Kidney (tissue), 14 donors: ENCODE data around the gene PTPN7. TPM values are rescaled to one million over a fixed set of nuclear protein-coding genes. Genes with fewer than 3 reads are reported as not detected.
"Not testable (repeated sequence)": the region's sequence is repeated elsewhere in the genome, so short reads cannot be mapped to it uniquely, and the experiment has no call there.

Experiments used
- DNase-seq, 5 donors: peaks; one replicate each; pipeline ENCODE4 v3.0.0-alpha.2; 2013 to 2020
- FAIRE-seq: peaks from 2 replicates; lab custom pipeline; 2012; peaks lifted over from hg19 to GRCh38; lab: Jason Lieb, UNC
- H3K27ac ChIP-seq, 2 donors: one replicate each; pipeline ENCODE4 v1.7.0; 2013; ENCODE audit warnings: low read depth in 2 of 2, low read length in 2 of 2, inconsistent platforms in 1 of 2
- H3K27me3 ChIP-seq: one replicate; pipeline ENCODE4 v1.7.1; 2013; ENCODE audit warnings: low read length, inconsistent platforms; ENCODE audit not compliant: control insufficient read depth, insufficient read depth
- H3K36me3 ChIP-seq, 3 donors: one replicate each; pipeline versions ENCODE4 v1.7.0 to v1.7.1; 2013; ENCODE audit warnings: low read length in 3 of 3, control low read depth in 1 of 3, inconsistent platforms in 1 of 3; ENCODE audit not compliant: insufficient read depth in 3 of 3, control insufficient read depth in 2 of 3
- H3K4me1 ChIP-seq, 3 donors: one replicate each; pipeline versions ENCODE4 v1.7.0 to v1.7.1; 2013; ENCODE audit warnings: low read length in 3 of 3, inconsistent platforms in 1 of 3, low read depth in 1 of 3; ENCODE audit not compliant: control insufficient read depth in 2 of 3, insufficient read depth in 2 of 3
- H3K4me3 ChIP-seq, 3 donors: one replicate each; pipeline versions ENCODE4 v1.7.0 to v1.8.1; 2013; ENCODE audit warnings: low read length in 3 of 3, control low read depth in 1 of 3, inconsistent platforms in 1 of 3
- H3K9ac ChIP-seq, 3 donors: one replicate each; pipeline versions ENCODE4 v1.7.0 to v1.7.1; 2013; ENCODE audit warnings: low read length in 3 of 3, control low read depth in 1 of 3, inconsistent platforms in 1 of 3
- H3K9me3 ChIP-seq, 3 donors: one replicate each; pipeline versions ENCODE4 v1.7.0 to v1.7.1; 2013; ENCODE audit warnings: low read length in 3 of 3, control low read depth in 1 of 3, inconsistent platforms in 1 of 3; ENCODE audit not compliant: control insufficient read depth in 2 of 3, insufficient read depth in 1 of 3
- intact Hi-C: fragments of 100-400 bp; cut with DNase I; formaldehyde crosslinking; loops from one replicate; pipeline ENCODE4 v1.11.1; 2022
- polyA plus RNA-seq: library from polyadenylated mRNA; stranded (reverse); fragments of 350-450 nt; fragmentation: Illumina TruSeq; extraction: RNeasy Lipid Tissue Mini Kit (QIAGEN cat#74804); gene quantifications from one replicate; pipeline ENCODE4 v1.2.3, GENCODE V29; 2014; ENCODE audit warnings: low read depth, low replicate concordance; ENCODE audit not compliant: insufficient read depth
- total RNA-seq: library from RNA; stranded (reverse); fragmentation: NEBNext Ultra II Directional; extraction: Animal tissue kit (Norgen Biotek cat#: 25700); gene quantifications from one replicate; pipeline ENCODE4 v1.2.1, GENCODE V29; 2021
- TF ChIP-seq, protein P1 (sequence below): IDR thresholded peaks from 3 replicates; pipeline ENCODE4 v1.5.1; 2012; ENCODE audit warnings: mild to moderate bottlenecking, moderate library complexity, borderline replicate concordance; ENCODE audit not compliant: insufficient read depth; ENCODE audit errors: extremely low read depth
- donor health status: control.
- donor health status: control.
- donor health status: control.
- donor health status: control.
- donor health status: control.
- donor health status: DM: yes; HTN: yes; CAD: no.
- donor health status: Normal renal cell carcinoma (clear cell type).

Gene PTPN7
- total and polyA plus RNA-seq, 2 donors from 2014 or later, result 3.5 to 5.5 TPM

DNA sequence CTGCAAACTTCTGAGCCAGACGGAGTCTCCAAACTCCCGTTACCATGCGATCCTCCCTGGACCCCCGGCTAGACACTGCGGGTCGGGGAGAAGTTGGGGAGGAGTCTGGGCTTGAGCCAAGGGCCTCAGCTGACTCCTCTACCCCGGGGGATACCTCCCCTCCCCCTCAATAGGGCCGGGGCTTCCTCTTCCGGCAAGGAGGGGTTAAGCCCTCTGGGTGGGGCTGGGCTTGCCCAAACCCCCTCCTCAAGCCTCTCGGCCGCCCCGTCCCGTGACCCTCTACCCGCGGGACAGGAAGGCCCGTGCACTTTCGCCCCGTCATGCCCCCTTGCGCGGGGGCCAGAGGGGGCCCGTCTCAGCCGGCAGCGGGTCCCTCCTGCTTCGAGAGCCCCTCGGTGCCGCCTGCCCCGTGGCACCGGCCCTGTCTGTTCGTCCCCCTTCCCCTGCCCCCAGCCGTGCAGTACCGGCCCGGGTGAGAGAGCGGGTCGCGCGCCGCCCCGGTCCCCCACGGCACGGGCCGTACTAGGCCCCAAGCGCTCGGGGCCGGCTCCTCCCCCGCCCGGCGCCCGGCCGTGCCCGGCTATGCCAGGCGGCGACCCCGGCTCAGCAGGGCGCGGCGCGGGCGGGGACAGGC lies 16.5 kb downstream of the PTPN7 start:
- Histone ChIP-seq H3K27ac (peak overlapping the region; percentile 68 to 87), H3K4me3 (peak overlapping the region; percentile 77 to 85 (median 81)), H3K36me3 (no peaks in the 10 kb centered on the region), H3K9ac (peak overlapping the region; percentile 57 to 88 (median 84)), H3K4me1 (peaks cover 0 to 13% (median 7%) of the 10 kb centered on the region in 3 donors), H3K27me3 (no peaks in the 10 kb centered on the region), H3K9me3 (no peaks in the 10 kb centered on the region)
- intact Hi-C loops, result no loop called here
- DNase-seq, result peak; percentile 56 to 86 (median 74)
- TF ChIP-seq, protein P1, sequence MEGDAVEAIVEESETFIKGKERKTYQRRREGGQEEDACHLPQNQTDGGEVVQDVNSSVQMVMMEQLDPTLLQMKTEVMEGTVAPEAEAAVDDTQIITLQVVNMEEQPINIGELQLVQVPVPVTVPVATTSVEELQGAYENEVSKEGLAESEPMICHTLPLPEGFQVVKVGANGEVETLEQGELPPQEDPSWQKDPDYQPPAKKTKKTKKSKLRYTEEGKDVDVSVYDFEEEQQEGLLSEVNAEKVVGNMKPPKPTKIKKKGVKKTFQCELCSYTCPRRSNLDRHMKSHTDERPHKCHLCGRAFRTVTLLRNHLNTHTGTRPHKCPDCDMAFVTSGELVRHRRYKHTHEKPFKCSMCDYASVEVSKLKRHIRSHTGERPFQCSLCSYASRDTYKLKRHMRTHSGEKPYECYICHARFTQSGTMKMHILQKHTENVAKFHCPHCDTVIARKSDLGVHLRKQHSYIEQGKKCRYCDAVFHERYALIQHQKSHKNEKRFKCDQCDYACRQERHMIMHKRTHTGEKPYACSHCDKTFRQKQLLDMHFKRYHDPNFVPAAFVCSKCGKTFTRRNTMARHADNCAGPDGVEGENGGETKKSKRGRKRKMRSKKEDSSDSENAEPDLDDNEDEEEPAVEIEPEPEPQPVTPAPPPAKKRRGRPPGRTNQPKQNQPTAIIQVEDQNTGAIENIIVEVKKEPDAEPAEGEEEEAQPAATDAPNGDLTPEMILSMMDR, result no peak
- no peak for FAIRE-seq

DNA sequence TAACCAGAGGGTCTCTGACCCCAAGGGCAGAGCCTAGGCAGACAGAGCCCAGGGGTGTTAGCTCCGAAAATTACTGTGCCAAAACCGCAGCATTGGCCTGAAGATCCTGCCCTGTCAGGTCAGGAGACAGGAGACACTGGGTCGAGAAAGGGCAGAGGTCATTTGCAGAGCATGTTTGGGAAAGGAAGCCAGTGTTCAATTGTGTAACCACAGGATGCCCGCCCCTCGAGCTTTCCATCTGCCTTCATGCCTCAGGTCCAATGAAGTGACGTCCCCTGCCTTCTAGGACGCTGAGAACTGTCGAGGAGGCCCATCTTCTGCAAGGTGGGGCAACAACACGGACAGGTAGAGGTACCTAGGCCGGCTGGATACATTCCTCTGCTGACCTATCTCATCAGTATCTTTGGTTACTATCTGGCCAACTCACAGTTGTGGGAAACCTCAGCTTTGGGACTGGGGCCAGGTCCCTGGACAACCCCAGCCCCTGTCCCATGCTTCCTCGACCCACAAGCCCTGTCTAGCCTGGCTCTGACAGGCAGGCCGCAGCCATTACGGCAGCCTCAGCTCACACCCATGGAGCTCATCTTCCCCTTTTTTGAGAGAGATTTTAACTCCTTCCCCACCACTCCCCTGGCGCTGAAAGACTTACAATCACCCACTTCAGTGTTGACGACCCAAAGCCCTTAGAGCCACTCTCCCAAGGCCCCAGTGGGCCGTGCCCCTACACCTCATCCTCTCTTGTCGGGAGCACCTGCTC lies 17.2 kb downstream of the PTPN7 start:
- FAIRE-seq (no peak), DNase-seq (peak in 1 of 5 donors; percentile 76)
- Histone ChIP-seq H3K27me3 (no peaks in the 10 kb centered on the region), H3K4me3 (peak overlapping the region; percentile 77 to 81 (median 79)), H3K27ac (peak overlapping the region; percentile 68 to 87), H3K4me1 (peaks cover 0 to 14% (median 7%) of the 10 kb centered on the region in 3 donors), H3K9ac (peak overlapping the region; percentile 57 to 88 (median 84)), H3K36me3 (peaks cover 0 to 3% (median 0%) of the 10 kb centered on the region in 3 donors), H3K9me3 (no peaks in the 10 kb centered on the region)
- intact Hi-C loops, result no loop called here
- TF ChIP-seq, protein P1, result no peak

DNA sequence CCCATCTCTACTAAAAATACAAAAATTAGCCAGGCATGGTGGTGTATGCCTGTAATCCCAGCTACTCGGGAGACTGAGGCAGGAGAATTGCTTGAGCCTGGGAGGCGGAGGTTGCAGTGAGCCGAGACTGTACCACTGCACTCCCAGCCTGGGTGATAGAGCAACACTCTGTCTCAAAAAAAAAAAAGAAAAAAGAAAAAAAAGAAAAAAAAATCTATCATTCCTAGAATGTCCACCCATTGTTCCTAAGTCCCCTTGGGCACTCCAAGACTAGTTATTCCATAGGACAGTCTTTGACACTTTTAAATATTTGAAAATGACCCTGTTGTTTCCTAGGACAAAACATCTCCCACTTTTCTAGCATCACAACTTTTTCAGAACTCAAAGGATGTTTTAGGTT lies 18.9 kb downstream of the PTPN7 start:
- H3K27ac ChIP-seq, H3K9ac ChIP-seq, DNase-seq, H3K9me3 ChIP-seq, H3K27me3 ChIP-seq, H3K36me3 ChIP-seq, intact Hi-C loops, FAIRE-seq, H3K4me3 ChIP-seq: not testable (repeated sequence)
- H3K4me1 ChIP-seq, result peaks cover 0 to 14% (median 7%) of the 10 kb centered on the region in 3 donors

DNA sequence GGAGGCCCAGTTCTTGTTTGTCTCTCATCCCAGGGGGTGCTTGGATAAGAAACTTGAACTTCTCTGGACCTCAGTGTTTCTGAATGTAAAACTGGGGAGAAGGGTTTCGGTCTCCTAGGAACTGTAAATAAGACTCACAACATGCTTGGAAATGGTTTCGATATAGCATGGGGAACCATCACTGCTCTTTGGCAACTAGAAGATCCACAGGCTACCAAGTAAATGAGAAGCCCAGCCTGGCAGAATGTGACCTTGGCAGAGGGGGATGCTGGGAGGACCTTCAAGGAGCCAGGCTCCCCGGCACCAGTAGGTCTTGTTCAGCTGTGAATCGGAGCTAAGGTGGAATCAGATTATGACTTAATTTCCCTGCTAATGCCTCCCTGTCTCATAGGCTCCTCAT lies 19.6 kb downstream of the PTPN7 start:
- Histone ChIP-seq H3K27ac (no peak overlapping the region), H3K9me3 (no peaks in the 10 kb centered on the region), H3K4me3 (no peak overlapping the region), H3K27me3 (no peaks in the 10 kb centered on the region), H3K9ac (no peak overlapping the region), H3K4me1 (peaks cover 0 to 14% (median 7%) of the 10 kb centered on the region in 3 donors), H3K36me3 (peaks cover 0 to 5% (median under 1%) of the 10 kb centered on the region in 3 donors)
- FAIRE-seq, result no peak
- intact Hi-C loops, result no loop called here
- no peak for DNase-seq
- TF ChIP-seq, protein P1, result no peak
